ENCODE results near the gene C2orf92.

Gene C2orf92

DNA sequence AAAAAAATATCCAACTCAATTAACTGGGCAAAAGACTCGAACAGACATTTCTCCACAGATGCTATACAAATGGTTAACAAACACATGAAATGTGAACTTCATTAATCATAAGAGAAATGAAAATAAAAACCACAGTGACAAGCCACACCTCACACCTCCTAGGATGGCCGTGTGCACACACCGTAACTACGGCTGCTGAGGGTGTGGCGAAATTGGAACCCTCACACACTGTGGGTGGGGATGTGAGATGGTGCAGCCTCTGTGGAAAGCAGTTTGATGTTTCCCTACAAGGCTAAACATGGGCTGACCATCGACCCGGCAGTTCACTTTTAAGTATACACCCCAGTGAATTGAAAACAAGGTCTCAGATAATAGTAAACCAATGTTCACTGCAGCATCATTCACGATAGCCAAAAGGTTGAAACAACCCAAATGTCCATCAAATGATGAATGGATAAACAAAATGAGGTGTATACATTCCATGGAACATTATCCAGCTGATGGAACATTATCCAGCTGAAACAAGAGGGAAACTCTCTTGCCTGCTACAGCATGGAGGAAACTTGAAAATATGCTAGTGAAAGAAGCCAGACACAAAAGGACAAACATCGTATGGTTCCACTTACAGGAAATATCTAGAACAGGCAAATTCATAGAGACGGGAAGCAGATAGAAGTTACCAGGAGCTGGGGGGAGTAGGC, 76.1 kb downstream of the C2orf92 start:
- no peak for DNase-seq (ENCODE audit: low spot score)

DNA sequence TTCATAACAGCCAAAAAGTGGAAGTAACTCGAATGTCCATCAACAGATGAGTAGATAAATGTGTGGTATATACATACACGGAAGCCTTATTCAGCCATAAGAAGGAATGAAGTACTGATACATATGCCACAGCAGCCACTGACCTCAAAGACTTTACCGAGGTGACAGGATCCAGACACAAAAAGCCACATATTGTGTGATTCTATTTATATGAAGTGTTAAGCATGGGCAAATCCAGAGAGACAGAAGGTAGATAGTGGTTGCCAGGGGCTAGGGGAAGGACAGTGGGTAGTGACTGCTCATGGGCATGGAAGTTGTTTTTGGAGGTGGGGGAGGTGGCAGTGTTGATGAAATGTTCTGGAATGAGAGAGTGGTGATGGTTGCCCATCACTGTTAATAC, 77.8 kb downstream of the C2orf92 start:
- no peak for DNase-seq (ENCODE audit: low spot score)

- no peak for DNase-seq (ENCODE audit: low spot score)
These were observed 78.2 kb downstream of the C2orf92 start for GRCh38 chr2:97747716-97748115.

DNA sequence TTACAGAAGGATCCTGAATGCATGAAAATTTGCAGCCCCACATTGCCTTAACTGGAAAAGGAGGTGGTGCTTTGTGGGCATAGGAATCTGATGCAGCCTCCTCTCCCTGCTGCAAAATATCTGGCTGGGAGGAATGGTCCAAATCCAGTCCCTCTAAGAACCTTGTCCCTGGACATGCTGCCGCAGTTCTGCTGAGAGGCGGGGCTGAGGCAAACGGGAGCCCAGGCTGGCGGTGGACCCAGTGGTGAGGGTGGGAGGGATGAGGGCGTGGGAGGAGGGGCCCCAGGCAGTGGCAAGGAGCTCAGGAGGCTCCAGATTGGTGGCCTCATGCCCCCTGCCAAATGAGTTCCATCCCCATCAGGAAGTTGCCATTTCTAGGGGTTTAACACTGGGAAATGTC, 80.1 kb downstream of the C2orf92 start:
- DNase-seq (ENCODE audit: low spot score) = no peak

DNA sequence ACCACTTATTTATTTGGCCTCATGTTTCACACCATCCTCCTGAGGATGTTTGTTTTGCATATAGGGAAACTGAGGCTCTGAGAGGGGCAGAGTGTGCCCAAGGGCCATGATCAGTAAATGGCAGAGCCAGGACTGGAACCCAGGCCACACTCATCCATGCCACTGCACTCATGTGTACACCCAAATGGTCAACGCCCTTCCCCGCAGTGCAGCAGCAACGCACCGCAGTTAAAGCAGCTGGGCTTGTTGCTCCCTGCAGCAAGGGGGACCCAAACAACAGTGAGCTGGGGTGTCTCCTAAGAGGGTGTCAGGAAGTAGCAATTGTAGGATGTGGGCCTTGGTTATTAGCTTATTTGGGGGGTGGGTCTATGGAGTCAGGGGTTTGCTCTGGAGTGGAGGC, 80.5 kb downstream of the C2orf92 start:
- no peak for DNase-seq (ENCODE audit: low spot score)

DNA sequence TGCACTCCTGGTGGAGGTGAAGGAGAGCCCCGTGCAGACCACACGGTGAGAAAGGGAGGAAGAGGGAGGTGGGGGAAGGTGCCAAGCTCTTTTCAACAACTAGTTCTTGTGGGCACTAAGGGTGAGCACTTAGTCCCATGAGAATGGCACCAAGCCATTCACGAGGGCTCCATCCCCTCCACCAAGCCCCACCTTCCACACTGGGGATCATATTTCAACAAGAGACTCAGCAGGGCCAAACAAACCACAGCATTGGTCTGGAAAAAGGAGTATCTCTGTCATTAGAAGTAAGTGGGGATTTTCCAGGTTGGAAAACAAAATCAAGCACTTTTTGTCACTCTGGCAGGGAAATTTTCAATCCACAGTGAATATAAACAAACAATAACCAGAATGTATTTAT, 82.2 kb downstream of the C2orf92 start:
- no peak for DNase-seq (ENCODE audit: low spot score)

Measured in ecto neural progenitor cell (in vitro differentiated cells).